ENCODE data around the gene RPL10.

- TF ChIP-seq CTCF (IDR thresholded peaks at IDR 0.05) (no peak), POLR2A (IDR thresholded peaks at IDR 0.05) (peak in 1 of 2 donors; percentile 62)
Measured at GRCh38 chrX:154369449-154370299, 28.5 kb upstream of the RPL10 start.

Data from thyroid gland (tissue), 4 donors.